Measurements from ENCODE around the gene KIAA1671. TPM values are rescaled to one million over a fixed set of nuclear protein-coding genes. Genes with fewer than 3 reads are reported as not detected.

KIAA1671 gene
- total and polyA plus RNA-seq, 2 of the 13 experiments (the other 11 are each of a cell fraction or from before 2014, with no cell fraction given), result 13.5 to 13.6 TPM

DNA sequence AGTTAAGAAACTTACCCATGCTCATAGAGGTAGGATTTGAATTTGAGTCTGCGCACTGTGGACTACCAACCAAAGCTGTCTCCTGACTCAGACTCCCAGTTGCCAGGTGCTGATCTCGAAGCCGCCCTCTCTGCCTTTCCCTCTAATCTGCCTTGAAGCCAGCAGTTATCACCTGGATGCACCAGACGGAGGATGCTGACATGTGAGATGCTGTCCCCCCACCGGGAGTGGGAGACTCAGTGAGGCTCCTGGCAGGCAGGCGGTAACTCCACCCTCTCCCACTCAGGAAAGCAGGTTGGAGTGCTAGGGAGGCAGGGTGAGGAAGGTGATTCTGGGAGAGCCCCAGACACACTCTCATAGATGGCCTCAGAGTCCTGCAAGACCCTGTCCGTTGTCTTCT, 40.4 kb downstream of the KIAA1671 start:
- no peak overlapping the region for H3K4me3 ChIP-seq (replicated peaks in 1 of 3; ENCODE audit: insufficient read depth in 1 of 3, low read depth in 2 of 3, low read length in 3 of 3)
- ATAC-seq (no peak), DNase-seq (ENCODE audit: low spot score) (no peak), FAIRE-seq (no peak)
- no peak overlapping the region for H3K27ac ChIP-seq (ENCODE audit: extremely low read length, insufficient read depth, low read length)
- intact Hi-C loops (cut with micrococcal nuclease; ENCODE audit: unreplicated experiment), result no loop called here
- H2AFZ ChIP-seq (ENCODE audit: low read length), result no peak overlapping the region
- no TSS peak for BruUV-seq (replicated peaks)
- no peaks in the 10 kb centered on the region for H3K36me3 ChIP-seq (replicated peaks in 1 of 2; ENCODE audit: control insufficient read depth in 1 of 2, insufficient read depth in 2 of 2, low read length in 2 of 2)
- no peaks in the 10 kb centered on the region for H3K9me3 ChIP-seq (ENCODE audit: low read length)
- 71% methylated on average over 7 of the region's 7 CpGs for WGBS (ENCODE audit: low lambda C conversion rate)
- H3K27me3 ChIP-seq (ENCODE audit: control insufficient read depth in 1 of 2, insufficient read depth in 2 of 2, low read length in 2 of 2), result no peaks in the 10 kb centered on the region
- peaks cover 10% of the 10 kb centered on the region for H3K4me1 ChIP-seq (ENCODE audit: insufficient read depth, low read length)
- no peak overlapping the region for H3K4me2 ChIP-seq (ENCODE audit: low read depth, low read length)
- in situ Hi-C loops (cut with HindIII; ENCODE audit: extremely low pct_ligation_motif_present, low pct_unique_long_range_greater_than_20kb), result no loop called here
- no peaks in the 10 kb centered on the region for H3K79me2 ChIP-seq (ENCODE audit: insufficient read depth, low read length)
- ChIA-PET CTCF (ENCODE audit: low intra/inter-chr PET ratio, low total read pairs) (no interaction called here), POLR2A (no interaction called here)
- H4K20me1 ChIP-seq (ENCODE audit: insufficient read depth, low read length), result no peaks in the 10 kb centered on the region
- H3K9ac ChIP-seq (ENCODE audit: insufficient read depth, low read depth, low read length), result no peak overlapping the region
- TF ChIP-seq, protein P1, sequence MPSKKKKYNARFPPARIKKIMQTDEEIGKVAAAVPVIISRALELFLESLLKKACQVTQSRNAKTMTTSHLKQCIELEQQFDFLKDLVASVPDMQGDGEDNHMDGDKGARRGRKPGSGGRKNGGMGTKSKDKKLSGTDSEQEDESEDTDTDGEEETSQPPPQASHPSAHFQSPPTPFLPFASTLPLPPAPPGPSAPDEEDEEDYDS (CRISPR knock-in tag; IDR thresholded peaks at IDR 0.05), result no peak
- TF ChIP-seq, protein P2, sequence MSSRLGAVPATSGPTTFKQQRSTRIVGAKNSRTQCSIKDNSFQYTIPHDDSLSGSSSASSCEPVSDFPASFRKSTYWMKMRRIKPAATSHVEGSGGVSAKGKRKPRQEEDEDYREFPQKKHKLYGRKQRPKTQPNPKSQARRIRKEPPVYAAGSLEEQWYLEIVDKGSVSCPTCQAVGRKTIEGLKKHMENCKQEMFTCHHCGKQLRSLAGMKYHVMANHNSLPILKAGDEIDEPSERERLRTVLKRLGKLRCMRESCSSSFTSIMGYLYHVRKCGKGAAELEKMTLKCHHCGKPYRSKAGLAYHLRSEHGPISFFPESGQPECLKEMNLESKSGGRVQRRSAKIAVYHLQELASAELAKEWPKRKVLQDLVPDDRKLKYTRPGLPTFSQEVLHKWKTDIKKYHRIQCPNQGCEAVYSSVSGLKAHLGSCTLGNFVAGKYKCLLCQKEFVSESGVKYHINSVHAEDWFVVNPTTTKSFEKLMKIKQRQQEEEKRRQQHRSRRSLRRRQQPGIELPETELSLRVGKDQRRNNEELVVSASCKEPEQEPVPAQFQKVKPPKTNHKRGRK (CRISPR knock-in tag; IDR thresholded peaks at IDR 0.05), result no peak
- no peak for TF ChIP-seq ZNF432 (CRISPR knock-in tag; IDR thresholded peaks at IDR 0.05; ENCODE audit: borderline replicate concordance)
- TF ChIP-seq, protein P3, sequence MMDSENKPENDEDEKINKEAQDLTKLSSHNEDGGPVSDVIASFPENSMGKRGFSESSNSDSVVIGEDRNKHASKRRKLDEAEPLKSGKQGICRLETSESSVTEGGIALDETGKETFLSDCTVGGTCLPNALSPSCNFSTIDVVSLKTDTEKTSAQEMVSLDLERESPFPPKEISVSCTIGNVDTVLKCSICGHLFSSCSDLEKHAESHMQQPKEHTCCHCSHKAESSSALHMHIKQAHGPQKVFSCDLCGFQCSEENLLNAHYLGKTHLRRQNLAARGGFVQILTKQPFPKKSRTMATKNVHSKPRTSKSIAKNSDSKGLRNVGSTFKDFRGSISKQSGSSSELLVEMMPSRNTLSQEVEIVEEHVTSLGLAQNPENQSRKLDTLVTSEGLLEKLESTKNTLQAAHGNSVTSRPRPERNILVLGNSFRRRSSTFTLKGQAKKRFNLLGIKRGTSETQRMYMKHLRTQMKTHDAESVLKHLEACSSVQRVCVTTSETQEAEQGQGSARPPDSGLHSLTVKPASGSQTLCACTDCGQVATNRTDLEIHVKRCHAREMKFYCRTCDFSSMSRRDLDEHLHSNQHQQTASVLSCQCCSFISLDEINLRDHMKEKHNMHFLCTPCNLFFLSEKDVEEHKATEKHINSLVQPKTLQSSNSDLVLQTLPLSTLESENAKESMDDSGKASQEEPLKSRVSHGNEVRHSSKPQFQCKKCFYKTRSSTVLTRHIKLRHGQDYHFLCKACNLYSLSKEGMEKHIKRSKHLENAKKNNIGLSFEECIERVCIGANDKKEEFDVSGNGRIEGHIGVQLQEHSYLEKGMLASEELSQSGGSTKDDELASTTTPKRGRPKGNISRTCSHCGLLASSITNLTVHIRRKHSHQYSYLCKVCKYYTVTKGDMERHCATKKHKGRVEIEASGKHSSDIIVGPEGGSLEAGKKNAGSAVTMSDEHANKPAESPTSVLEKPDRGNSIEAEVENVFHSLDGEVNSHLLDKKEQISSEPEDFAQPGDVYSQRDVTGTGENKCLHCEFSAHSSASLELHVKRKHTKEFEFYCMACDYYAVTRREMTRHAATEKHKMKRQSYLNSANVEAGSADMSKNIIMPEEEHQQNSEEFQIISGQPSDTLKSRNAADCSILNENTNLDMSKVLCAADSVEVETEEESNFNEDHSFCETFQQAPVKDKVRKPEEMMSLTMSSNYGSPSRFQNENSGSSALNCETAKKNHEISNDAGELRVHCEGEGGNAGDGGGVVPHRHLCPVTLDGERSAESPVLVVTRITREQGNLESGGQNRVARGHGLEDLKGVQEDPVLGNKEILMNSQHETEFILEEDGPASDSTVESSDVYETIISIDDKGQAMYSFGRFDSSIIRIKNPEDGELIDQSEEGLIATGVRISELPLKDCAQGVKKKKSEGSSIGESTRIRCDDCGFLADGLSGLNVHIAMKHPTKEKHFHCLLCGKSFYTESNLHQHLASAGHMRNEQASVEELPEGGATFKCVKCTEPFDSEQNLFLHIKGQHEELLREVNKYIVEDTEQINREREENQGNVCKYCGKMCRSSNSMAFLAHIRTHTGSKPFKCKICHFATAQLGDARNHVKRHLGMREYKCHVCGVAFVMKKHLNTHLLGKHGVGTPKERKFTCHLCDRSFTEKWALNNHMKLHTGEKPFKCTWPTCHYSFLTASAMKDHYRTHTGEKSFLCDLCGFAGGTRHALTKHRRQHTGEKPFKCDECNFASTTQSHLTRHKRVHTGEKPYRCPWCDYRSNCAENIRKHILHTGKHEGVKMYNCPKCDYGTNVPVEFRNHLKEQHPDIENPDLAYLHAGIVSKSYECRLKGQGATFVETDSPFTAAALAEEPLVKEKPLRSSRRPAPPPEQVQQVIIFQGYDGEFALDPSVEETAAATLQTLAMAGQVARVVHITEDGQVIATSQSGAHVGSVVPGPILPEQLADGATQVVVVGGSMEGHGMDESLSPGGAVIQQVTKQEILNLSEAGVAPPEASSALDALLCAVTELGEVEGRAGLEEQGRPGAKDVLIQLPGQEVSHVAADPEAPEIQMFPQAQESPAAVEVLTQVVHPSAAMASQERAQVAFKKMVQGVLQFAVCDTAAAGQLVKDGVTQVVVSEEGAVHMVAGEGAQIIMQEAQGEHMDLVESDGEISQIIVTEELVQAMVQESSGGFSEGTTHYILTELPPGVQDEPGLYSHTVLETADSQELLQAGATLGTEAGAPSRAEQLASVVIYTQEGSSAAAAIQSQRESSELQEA (CRISPR knock-in tag; IDR thresholded peaks at IDR 0.05; ENCODE audit: not compliant biosample characterization), result no peak
- no peak for TF ChIP-seq ZFP36 (IDR thresholded peaks at IDR 0.05; ENCODE audit: borderline replicate concordance, low read depth, low read length, partially characterized antibody)
- no peak for TF ChIP-seq TCF12 (IDR thresholded peaks at IDR 0.05)
- no peak for TF ChIP-seq TCF12 (CRISPR knock-in tag; IDR thresholded peaks at IDR 0.05)
- TF ChIP-seq, protein P4, sequence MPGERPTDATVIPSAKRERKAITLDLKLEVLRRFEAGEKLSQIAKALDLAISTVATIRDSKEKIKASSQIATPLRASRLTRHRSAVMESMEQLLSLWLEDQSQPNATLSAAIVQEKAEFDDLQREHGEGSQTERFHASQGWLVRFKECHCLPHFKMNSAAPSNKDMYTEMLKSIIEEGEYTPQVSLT (CRISPR knock-in tag; IDR thresholded peaks at IDR 0.05; ENCODE audit: borderline replicate concordance, low read depth), result no peak
- TF ChIP-seq MAFF (IDR thresholded peaks at IDR 0.05; ENCODE audit: low read depth, low read length), result no peak
- no peak for TF ChIP-seq MAFK (conservative IDR thresholded peaks at IDR 0.05 in 1 of 2, IDR thresholded peaks at IDR 0.05 in 1 of 2; ENCODE audit: low read length in 2 of 2)
- TF ChIP-seq TCF7L2 (IDR thresholded peaks at IDR 0.05; ENCODE audit: low read depth, low read length), result no peak
- TF ChIP-seq GTF3A (CRISPR knock-in tag; conservative IDR thresholded peaks at IDR 0.05), result no peak
- TF ChIP-seq, protein P5, sequence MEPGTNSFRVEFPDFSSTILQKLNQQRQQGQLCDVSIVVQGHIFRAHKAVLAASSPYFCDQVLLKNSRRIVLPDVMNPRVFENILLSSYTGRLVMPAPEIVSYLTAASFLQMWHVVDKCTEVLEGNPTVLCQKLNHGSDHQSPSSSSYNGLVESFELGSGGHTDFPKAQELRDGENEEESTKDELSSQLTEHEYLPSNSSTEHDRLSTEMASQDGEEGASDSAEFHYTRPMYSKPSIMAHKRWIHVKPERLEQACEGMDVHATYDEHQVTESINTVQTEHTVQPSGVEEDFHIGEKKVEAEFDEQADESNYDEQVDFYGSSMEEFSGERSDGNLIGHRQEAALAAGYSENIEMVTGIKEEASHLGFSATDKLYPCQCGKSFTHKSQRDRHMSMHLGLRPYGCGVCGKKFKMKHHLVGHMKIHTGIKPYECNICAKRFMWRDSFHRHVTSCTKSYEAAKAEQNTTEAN (CRISPR knock-in tag; conservative IDR thresholded peaks at IDR 0.05), result no peak
